ENCODE measurements around the gene PIP5KL1.

DNA sequence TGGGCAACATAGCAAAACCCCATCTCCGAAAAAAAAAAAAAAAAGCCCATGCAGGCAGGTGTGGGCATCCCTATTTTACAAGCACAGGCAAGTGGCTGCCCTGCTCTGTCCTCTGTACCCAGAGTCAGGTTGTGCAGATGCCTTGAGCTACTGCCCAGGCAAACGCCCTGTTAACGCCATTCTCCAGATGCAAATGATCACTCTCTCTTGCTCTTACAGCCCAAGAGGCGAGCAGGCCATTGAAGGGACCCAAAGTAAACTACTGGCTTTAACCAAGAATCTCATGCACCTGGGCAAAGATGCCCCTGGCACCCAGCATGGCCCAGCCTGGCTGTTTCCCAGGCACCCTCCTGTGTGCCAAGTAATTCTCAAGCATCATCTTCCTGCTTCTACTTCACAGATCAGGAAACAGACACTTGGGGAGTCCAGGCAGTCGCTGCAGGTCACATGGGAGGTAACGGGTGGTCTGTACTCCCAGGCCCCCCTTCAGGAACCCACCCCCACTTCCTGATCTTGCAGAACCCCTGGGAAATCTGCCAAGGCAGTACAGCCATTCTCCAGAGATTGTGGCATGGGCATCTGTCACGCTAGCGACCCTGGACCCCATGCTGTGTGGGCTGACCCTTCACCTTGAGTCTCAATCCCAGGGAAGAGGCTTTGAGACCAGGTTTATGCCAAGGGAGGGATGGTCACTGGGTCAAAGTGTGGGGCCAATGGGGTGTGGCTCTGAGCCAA, 36.0 kb upstream of the PIP5KL1 start:
- TF ChIP-seq, protein P1, sequence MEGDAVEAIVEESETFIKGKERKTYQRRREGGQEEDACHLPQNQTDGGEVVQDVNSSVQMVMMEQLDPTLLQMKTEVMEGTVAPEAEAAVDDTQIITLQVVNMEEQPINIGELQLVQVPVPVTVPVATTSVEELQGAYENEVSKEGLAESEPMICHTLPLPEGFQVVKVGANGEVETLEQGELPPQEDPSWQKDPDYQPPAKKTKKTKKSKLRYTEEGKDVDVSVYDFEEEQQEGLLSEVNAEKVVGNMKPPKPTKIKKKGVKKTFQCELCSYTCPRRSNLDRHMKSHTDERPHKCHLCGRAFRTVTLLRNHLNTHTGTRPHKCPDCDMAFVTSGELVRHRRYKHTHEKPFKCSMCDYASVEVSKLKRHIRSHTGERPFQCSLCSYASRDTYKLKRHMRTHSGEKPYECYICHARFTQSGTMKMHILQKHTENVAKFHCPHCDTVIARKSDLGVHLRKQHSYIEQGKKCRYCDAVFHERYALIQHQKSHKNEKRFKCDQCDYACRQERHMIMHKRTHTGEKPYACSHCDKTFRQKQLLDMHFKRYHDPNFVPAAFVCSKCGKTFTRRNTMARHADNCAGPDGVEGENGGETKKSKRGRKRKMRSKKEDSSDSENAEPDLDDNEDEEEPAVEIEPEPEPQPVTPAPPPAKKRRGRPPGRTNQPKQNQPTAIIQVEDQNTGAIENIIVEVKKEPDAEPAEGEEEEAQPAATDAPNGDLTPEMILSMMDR (IDR thresholded peaks at IDR 0.05), result no peak
- TF ChIP-seq POLR2A (IDR thresholded peaks at IDR 0.05), result no peak

All from prostate gland (tissue), 2 donors.